Measurements from ENCODE around the gene DOCK2.

Gene DOCK2

GRCh38 chr5:169876386-169876785 lies 239.3 kb downstream of the DOCK2 start:
- no peak for DNase-seq
- Mint-ChIP-seq H3K4me1 (peaks cover 18% of the 10 kb centered on the region), H3K9me3 (no peaks in the 10 kb centered on the region), H3K27me3 (ENCODE audit: low read depth, poor library complexity) (peaks cover 12% of the 10 kb centered on the region), H3K4me3 (no peak overlapping the region), H3K36me3 (ENCODE audit: low read depth) (no peaks in the 10 kb centered on the region), H3K27ac (peak overlapping the region; percentile 79)
- no peak for TF ChIP-seq CTCF (IDR thresholded peaks at IDR 0.05)

DNA sequence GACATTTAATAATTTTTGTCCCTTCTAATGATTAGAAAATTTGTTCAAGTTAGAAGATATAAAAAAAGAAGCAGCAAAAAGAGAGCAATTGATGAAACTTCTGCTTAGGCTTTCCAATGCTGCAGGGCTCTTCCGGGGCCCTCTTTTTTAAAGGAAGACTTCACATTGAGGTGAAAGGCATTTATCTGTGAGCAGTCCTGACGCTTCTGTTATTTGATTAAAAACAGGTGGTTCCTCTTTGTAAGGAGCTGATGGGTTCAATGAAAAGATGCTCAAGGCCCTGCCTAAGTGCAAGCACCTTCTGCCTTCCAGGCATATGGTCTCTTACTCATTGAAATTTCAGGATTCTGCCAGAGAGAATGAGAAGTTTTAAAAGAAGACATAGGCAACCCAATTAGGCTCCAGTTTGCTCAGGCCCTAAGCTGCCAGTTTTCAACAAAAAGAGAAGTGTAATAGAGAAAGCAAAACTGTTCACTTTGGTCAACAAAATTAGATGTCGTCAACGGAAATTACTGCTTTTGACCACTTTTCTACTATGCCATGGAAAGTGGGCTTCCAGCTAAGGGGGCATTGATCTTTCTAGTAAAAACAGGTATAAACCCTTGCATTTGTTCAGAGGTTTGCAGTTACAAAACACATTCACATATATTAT lies 243.1 kb downstream of the DOCK2 start:
- no peak overlapping the region for H3K4me3 Mint-ChIP-seq
- H3K9me3 Mint-ChIP-seq: no peaks in the 10 kb centered on the region
- H3K36me3 Mint-ChIP-seq (ENCODE audit: low read depth): no peaks in the 10 kb centered on the region
- DNase-seq: no peak
- H3K27me3 Mint-ChIP-seq (ENCODE audit: low read depth, poor library complexity): peaks cover 20% of the 10 kb centered on the region
- TF ChIP-seq CTCF (IDR thresholded peaks at IDR 0.05): no peak
- peaks cover 44% of the 10 kb centered on the region for H3K4me1 Mint-ChIP-seq
- no peak overlapping the region for H3K27ac Mint-ChIP-seq

DNA sequence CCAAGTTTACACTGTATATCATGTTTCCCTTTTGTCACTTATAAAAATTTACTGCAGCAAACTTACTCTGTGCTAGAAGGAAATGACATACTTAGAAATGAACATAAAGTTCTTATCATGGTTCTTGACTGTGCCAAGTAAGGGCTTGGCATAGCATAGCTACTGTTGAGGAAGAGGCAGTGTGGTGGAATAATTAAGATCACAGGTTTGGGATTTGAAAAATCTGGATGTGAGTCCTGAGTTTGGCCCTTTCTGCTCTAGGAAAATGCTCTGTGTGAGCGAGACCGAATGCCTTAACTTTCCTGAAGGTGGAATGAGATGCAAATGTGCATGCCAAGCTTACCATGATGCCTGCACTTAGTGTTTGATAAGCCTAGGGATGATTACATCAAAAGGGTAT lies 243.7 kb downstream of the DOCK2 start:
- peaks cover 24% of the 10 kb centered on the region for H3K27me3 Mint-ChIP-seq (ENCODE audit: low read depth, poor library complexity)
- H3K36me3 Mint-ChIP-seq (ENCODE audit: low read depth): no peaks in the 10 kb centered on the region
- no peak for TF ChIP-seq CTCF (IDR thresholded peaks at IDR 0.05)
- no peak for DNase-seq
- peaks cover 39% of the 10 kb centered on the region for H3K4me1 Mint-ChIP-seq
- H3K4me3 Mint-ChIP-seq: no peak overlapping the region
- H3K27ac Mint-ChIP-seq: no peak overlapping the region
- H3K9me3 Mint-ChIP-seq: no peaks in the 10 kb centered on the region

DNA sequence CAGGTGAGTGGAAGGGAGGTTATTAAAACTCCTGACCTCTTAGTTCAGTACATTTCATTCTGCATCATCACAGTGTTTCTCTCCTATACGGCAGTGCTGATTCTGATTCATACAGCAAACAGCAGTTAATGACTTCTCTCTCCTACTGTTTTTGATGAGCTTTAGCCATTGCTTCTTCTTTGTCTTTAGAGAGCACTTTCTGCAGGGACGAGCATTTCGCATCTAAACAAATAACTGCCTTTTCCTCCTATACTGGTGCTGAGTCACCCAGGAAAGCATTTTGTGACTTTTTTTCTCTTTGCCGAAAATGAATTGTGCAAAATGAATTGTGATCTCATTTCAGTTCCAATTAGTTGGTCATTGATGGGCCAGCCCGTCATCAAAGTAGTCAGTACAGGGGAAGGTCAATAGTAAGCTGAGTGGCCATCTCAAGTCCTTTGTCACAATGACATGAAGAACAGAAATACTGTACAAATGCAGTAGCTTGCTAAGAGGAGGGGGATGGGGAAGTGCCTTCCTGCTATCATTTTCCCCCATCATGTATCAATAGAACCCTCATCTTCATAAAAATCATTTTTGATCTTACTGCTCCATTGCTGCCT lies 244.7 kb downstream of the DOCK2 start:
- no peak overlapping the region for H3K27ac Mint-ChIP-seq

GRCh38 chr5:169886033-169886432 lies 249.0 kb downstream of the DOCK2 start:
- Mint-ChIP-seq H3K27ac (no peak overlapping the region), H3K9me3 (no peaks in the 10 kb centered on the region), H3K4me1 (peaks cover 34% of the 10 kb centered on the region), H3K36me3 (ENCODE audit: low read depth) (no peaks in the 10 kb centered on the region), H3K4me3 (no peak overlapping the region), H3K27me3 (ENCODE audit: low read depth, poor library complexity) (peaks cover 24% of the 10 kb centered on the region)
- TF ChIP-seq CTCF (IDR thresholded peaks at IDR 0.05): no peak
- no peak for DNase-seq

More for the DNA sequence above, 244.7 kb downstream of the DOCK2 start:
- peaks cover 29% of the 10 kb centered on the region for H3K27me3 Mint-ChIP-seq (ENCODE audit: low read depth, poor library complexity)
- DNase-seq: no peak
- no peaks in the 10 kb centered on the region for H3K36me3 Mint-ChIP-seq (ENCODE audit: low read depth)
- TF ChIP-seq CTCF (IDR thresholded peaks at IDR 0.05): no peak
- H3K9me3 Mint-ChIP-seq: no peaks in the 10 kb centered on the region
- no peak overlapping the region for H3K4me3 Mint-ChIP-seq
- peaks cover 34% of the 10 kb centered on the region for H3K4me1 Mint-ChIP-seq

DNA sequence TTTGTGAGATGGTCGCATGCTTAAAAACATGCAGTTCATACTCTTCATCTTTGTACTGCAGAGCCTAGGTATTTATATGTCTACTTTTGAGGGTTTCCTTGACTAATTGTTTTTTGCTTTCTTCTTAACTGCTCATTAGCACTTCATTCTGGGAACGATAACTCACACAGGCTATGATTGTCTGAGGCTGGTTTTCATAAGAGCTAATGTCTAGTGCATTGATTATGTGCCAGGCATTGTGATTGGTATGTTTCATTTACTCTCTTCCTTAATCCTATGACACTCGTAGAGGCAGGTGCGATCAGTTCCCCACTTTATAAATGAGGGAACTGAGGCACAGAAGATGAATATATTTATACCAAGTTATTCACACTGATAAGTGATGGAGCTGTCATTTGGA lies 249.6 kb downstream of the DOCK2 start:
- DNase-seq: no peak
- no peak for TF ChIP-seq CTCF (IDR thresholded peaks at IDR 0.05)
- Mint-ChIP-seq H3K27ac (no peak overlapping the region), H3K27me3 (ENCODE audit: low read depth, poor library complexity) (peaks cover 27% of the 10 kb centered on the region), H3K4me1 (peaks cover 33% of the 10 kb centered on the region), H3K36me3 (ENCODE audit: low read depth) (no peaks in the 10 kb centered on the region), H3K9me3 (no peaks in the 10 kb centered on the region), H3K4me3 (no peak overlapping the region)

Measured in nephron progenitor cell (in vitro differentiated cells).